HEK293 (cell line): ENCODE measurements around the gene HELQ.

Experiments
- CTCF ChIA-PET: fragments of 350-600 bp; formaldehyde crosslinking; extraction: SDS; loops from one replicate; lab custom pipeline; 2021; ENCODE audit warnings: antibody characterized with exemption; lab: Yijun Ruan, JAX
- POLR2A ChIA-PET: fragments of 300-600 bp; formaldehyde crosslinking; extraction: SDS; loops from one replicate; lab custom pipeline; 2020; ENCODE audit warnings: antibody characterized with exemption, inconsistent platforms; lab: Yijun Ruan, JAX
- H3K27ac ChIP-seq: fragments of 200-500 bp; sonication (Bioruptor generic); 2 replicates; pipeline ENCODE4 v1.5.1; 2014; ENCODE audit warnings: low read depth, low read length, control low read depth, inconsistent platforms; ENCODE audit errors: extremely low read depth
- H3K36me3 ChIP-seq, 2 experiments: fragments of 200-500 bp in 1 of 2; sonication (Bioruptor generic) in 1 of 2; 1 replicate in 1 of 2; 2 replicates in 1 of 2; pipeline ENCODE4 v1.5.1; 2014 to 2017; ENCODE audit warnings: inconsistent platforms in 2 of 2, low read length in 2 of 2; ENCODE audit not compliant: control insufficient read depth in 2 of 2, insufficient read depth in 1 of 2
- H3K4me1 ChIP-seq: fragments of 200-500 bp; sonication (Bioruptor generic); 2 replicates; pipeline ENCODE4 v1.5.1; 2014; ENCODE audit warnings: mild to moderate bottlenecking, low read length, inconsistent platforms; ENCODE audit not compliant: control insufficient read depth, insufficient read depth
- H3K4me3 ChIP-seq: 2 replicates; pipeline ENCODE4 v1.5.1; 2011; ENCODE audit warnings: low read depth, mild to moderate bottlenecking, control low read depth, low read length, moderate library complexity
- H3K9me3 ChIP-seq: fragments of 200-500 bp; sonication (Bioruptor generic); 2 replicates; pipeline ENCODE4 v1.5.1; 2014; ENCODE audit warnings: low read depth, low read length, inconsistent platforms; ENCODE audit not compliant: control insufficient read depth, insufficient read depth
- KLF7 ChIP-seq: fragments of 450-650 bp; formaldehyde crosslinking; IDR thresholded peaks from 2 replicates; pipeline ENCODE4 v1.5.1; 2016; ENCODE audit warnings: missing biosample characterization, missing genetic modification characterization, borderline replicate concordance
- OSR2 ChIP-seq: fragments of 450-650 bp; formaldehyde crosslinking; IDR thresholded peaks from 2 replicates; pipeline ENCODE4 v1.5.1; 2016; ENCODE audit warnings: missing biosample characterization, missing genetic modification characterization
- SCRT1 ChIP-seq: fragments of 450-650 bp; formaldehyde crosslinking; IDR thresholded peaks from 2 replicates; pipeline ENCODE4 v1.5.1; 2016; ENCODE audit warnings: missing biosample characterization, missing genetic modification characterization, borderline replicate concordance
- SCRT2 ChIP-seq: fragments of 450-650 bp; formaldehyde crosslinking; IDR thresholded peaks from 2 replicates; pipeline ENCODE4 v1.5.1; 2016; ENCODE audit warnings: missing biosample characterization, missing genetic modification characterization
- TRIM28 ChIP-seq: IDR thresholded peaks from 2 replicates; pipeline ENCODE4 v1.6.1; 2011; ENCODE audit warnings: low read length, control low read depth, borderline replicate concordance
- ZBTB8A ChIP-seq: fragments of 450-650 bp; formaldehyde crosslinking; IDR thresholded peaks from 2 replicates; pipeline ENCODE4 v1.5.1; 2016; ENCODE audit warnings: missing biosample characterization, missing genetic modification characterization
- ZFP69B ChIP-seq: fragments of 450-650 bp; formaldehyde crosslinking; IDR thresholded peaks from 2 replicates; pipeline ENCODE4 v1.5.1; 2016; ENCODE audit warnings: missing biosample characterization, missing genetic modification characterization
- ZNF10 ChIP-seq: fragments of 450-650 bp; formaldehyde crosslinking; IDR thresholded peaks from 2 replicates; pipeline ENCODE4 v1.5.1; 2017; ENCODE audit warnings: missing biosample characterization, missing genetic modification characterization
- ZNF112 ChIP-seq: fragments of 450-650 bp; formaldehyde crosslinking; IDR thresholded peaks from 2 replicates; pipeline ENCODE4 v1.5.0; 2017; ENCODE audit warnings: missing biosample characterization, missing genetic modification characterization
- ZNF133 ChIP-seq: fragments of 450-650 bp; formaldehyde crosslinking; IDR thresholded peaks from 2 replicates; pipeline ENCODE4 v1.5.1; 2016; ENCODE audit warnings: missing biosample characterization, missing genetic modification characterization
- ZNF169 ChIP-seq: fragments of 450-650 bp; formaldehyde crosslinking; IDR thresholded peaks from 2 replicates; pipeline ENCODE4 v1.5.1; 2016; ENCODE audit warnings: missing biosample characterization, missing genetic modification characterization
- ZNF175 ChIP-seq: fragments of 450-650 bp; formaldehyde crosslinking; IDR thresholded peaks from 2 replicates; pipeline ENCODE4 v1.5.1; 2016; ENCODE audit warnings: missing biosample characterization, missing genetic modification characterization
- ZNF2 ChIP-seq: fragments of 450-650 bp; formaldehyde crosslinking; IDR thresholded peaks from 2 replicates; pipeline ENCODE4 v1.5.1; 2016; ENCODE audit warnings: missing biosample characterization, missing genetic modification characterization
- ZNF202 ChIP-seq: fragments of 450-650 bp; formaldehyde crosslinking; IDR thresholded peaks from 2 replicates; pipeline ENCODE4 v1.5.1; 2016; ENCODE audit warnings: missing biosample characterization, missing genetic modification characterization, borderline replicate concordance
- ZNF394 ChIP-seq: fragments of 450-650 bp; formaldehyde crosslinking; IDR thresholded peaks from 2 replicates; pipeline ENCODE4 v1.5.1; 2016; ENCODE audit warnings: missing biosample characterization, missing genetic modification characterization, mild to moderate bottlenecking, moderate library complexity, borderline replicate concordance
- ZNF585B ChIP-seq: fragments of 450-650 bp; formaldehyde crosslinking; IDR thresholded peaks from 2 replicates; pipeline ENCODE4 v1.5.1; 2016; ENCODE audit warnings: missing biosample characterization, missing genetic modification characterization
- ZNF623 ChIP-seq: fragments of 450-650 bp; formaldehyde crosslinking; IDR thresholded peaks from 2 replicates; pipeline ENCODE4 v1.5.1; 2016; ENCODE audit warnings: missing biosample characterization, missing genetic modification characterization
- ZNF654 ChIP-seq: fragments of 450-650 bp; formaldehyde crosslinking; IDR thresholded peaks from 2 replicates; pipeline ENCODE4 v1.5.1; 2016; ENCODE audit warnings: low read depth, missing biosample characterization, missing genetic modification characterization
- ZNF768 ChIP-seq: fragments of 450-650 bp; formaldehyde crosslinking; IDR thresholded peaks from 2 replicates; pipeline ENCODE4 v1.5.1; 2018; ENCODE audit warnings: missing biosample characterization, mild to moderate bottlenecking, missing genetic modification characterization
- TF ChIP-seq, protein P1 (sequence below): fragments of 450-650 bp; formaldehyde crosslinking; IDR thresholded peaks from 2 replicates; pipeline ENCODE4 v1.5.1; 2016; ENCODE audit warnings: missing biosample characterization, missing genetic modification characterization
- TF ChIP-seq, protein P2 (sequence below): fragments of 450-650 bp; formaldehyde crosslinking; IDR thresholded peaks from 2 replicates; pipeline ENCODE4 v1.5.1; 2017; ENCODE audit warnings: missing biosample characterization, mild to moderate bottlenecking, missing genetic modification characterization, moderate library complexity
- TF ChIP-seq, protein P3 (sequence below): fragments of 450-650 bp; formaldehyde crosslinking; IDR thresholded peaks from 2 replicates; pipeline ENCODE4 v1.5.1; 2016; ENCODE audit warnings: missing biosample characterization, missing genetic modification characterization
- TF ChIP-seq, protein P4 (sequence below): fragments of 450-650 bp; formaldehyde crosslinking; IDR thresholded peaks from 2 replicates; pipeline ENCODE4 v1.5.0; 2017; ENCODE audit warnings: missing biosample characterization, missing genetic modification characterization, borderline replicate concordance
- TF ChIP-seq, protein P5 (sequence below): fragments of 450-650 bp; formaldehyde crosslinking; IDR thresholded peaks from 2 replicates; pipeline ENCODE4 v1.5.1; 2016; ENCODE audit warnings: missing biosample characterization, missing genetic modification characterization

The HELQ gene

DNA sequence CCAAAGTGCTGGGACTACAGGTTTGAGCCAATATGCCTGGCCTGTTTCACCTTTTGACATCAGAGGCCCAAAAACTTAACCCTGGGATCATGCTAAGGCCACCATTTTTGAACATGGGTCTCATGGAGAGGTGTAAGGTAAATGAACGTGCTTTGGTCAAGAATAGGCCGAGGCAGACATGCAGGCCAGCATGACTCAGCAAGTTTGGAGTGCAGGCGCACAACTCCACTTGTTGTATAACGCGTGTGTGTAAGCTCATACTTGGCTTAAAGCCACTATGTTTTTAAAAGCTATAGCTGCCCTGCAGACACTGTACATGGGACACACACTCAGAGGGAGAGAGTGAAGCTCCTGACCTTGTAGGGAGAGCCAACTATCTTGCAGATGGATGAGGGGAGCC, 77.2 kb downstream of the HELQ start (continued):
- TF ChIP-seq, protein P1, sequence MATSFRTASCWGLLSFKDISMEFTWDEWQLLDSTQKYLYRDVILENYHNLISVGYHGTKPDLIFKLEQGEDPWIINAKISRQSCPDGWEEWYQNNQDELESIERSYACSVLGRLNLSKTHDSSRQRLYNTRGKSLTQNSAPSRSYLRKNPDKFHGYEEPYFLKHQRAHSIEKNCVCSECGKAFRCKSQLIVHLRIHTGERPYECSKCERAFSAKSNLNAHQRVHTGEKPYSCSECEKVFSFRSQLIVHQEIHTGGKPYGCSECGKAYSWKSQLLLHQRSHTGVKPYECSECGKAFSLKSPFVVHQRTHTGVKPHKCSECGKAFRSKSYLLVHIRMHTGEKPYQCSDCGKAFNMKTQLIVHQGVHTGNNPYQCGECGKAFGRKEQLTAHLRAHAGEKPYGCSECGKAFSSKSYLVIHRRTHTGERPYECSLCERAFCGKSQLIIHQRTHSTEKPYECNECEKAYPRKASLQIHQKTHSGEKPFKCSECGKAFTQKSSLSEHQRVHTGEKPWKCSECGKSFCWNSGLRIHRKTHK (tag by site-specific recombination), result peak; percentile 60
- TF ChIP-seq ZNF112 (tag by site-specific recombination), result 0 out of 2 replicates have a peak, but pooled peaks have one; percentile 17
- TF ChIP-seq ZNF175, result no peak
- TF ChIP-seq TRIM28, result peak; percentile 98; the same call in 1 of the 2 replicates
- TF ChIP-seq OSR2 (tag by site-specific recombination), result no peak
- peak; percentile 87 for TF ChIP-seq SCRT2 (tag by site-specific recombination)
- TF ChIP-seq ZNF585B (tag by site-specific recombination), result peak; percentile 21; the same call in 1 of the 2 replicates

DNA sequence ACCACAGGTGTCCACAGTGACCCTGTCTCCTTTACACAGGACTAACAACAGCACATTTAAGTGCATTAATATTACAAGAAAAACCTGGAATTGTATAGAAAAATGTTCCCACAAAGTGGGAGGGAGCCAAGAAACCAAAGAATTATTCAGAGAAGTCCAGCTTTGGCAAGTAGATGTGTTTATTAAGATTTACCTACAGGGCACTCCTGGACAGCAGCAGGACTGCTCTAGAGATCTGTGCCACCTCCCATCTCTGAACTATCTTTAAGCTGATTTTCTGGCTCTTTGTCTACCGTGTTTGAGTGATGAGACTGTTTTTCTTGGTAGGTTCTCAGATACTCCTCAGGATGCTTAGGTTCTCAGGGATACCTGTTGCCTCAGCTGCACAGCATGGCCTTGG, 82.7 kb downstream of the HELQ start:
- Histone ChIP-seq H3K27ac (no peak overlapping the region), H3K9me3 (no peaks in the 10 kb centered on the region), H3K4me3 (no peak overlapping the region), H3K4me1 (no peaks in the 10 kb centered on the region), H3K36me3 (no peaks in the 10 kb centered on the region)
- ChIA-PET POLR2A (no interaction called here), CTCF (interaction anchor here (0.9 kb wide), 1 partner anchor 10 kb away, joined by 3 read pairs; no protein-coding TSS in a partner anchor)
- TF ChIP-seq, protein P2, sequence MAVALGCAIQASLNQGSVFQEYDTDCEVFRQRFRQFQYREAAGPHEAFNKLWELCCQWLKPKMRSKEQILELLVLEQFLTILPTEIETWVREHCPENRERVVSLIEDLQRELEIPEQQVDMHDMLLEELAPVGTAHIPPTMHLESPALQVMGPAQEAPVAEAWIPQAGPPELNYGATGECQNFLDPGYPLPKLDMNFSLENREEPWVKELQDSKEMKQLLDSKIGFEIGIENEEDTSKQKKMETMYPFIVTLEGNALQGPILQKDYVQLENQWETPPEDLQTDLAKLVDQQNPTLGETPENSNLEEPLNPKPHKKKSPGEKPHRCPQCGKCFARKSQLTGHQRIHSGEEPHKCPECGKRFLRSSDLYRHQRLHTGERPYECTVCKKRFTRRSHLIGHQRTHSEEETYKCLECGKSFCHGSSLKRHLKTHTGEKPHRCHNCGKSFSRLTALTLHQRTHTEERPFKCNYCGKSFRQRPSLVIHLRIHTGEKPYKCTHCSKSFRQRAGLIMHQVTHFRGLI (tag by site-specific recombination), result no peak
- TF ChIP-seq ZNF768 (tag by site-specific recombination), result no peak
- TF ChIP-seq SCRT2 (tag by site-specific recombination), result peak; percentile 64
- no peak for TF ChIP-seq ZNF623
- TF ChIP-seq ZFP69B (tag by site-specific recombination), result no peak
- TF ChIP-seq, protein P3, sequence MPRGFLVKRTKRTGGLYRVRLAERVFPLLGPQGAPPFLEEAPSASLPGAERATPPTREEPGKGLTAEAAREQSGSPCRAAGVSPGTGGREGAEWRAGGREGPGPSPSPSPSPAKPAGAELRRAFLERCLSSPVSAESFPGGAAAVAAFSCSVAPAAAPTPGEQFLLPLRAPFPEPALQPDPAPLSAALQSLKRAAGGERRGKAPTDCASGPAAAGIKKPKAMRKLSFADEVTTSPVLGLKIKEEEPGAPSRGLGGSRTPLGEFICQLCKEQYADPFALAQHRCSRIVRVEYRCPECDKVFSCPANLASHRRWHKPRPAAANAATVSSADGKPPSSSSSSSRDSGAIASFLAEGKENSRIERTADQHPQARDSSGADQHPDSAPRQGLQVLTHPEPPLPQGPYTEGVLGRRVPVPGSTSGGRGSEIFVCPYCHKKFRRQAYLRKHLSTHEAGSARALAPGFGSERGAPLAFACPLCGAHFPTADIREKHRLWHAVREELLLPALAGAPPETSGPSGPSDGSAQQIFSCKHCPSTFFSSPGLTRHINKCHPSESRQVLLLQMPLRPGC (tag by site-specific recombination), result no peak
- 0 out of 2 replicates have a peak, but pooled peaks have one; percentile 11 for TF ChIP-seq SCRT1 (tag by site-specific recombination)
- no peak for TF ChIP-seq ZNF2 (tag by site-specific recombination)

DNA sequence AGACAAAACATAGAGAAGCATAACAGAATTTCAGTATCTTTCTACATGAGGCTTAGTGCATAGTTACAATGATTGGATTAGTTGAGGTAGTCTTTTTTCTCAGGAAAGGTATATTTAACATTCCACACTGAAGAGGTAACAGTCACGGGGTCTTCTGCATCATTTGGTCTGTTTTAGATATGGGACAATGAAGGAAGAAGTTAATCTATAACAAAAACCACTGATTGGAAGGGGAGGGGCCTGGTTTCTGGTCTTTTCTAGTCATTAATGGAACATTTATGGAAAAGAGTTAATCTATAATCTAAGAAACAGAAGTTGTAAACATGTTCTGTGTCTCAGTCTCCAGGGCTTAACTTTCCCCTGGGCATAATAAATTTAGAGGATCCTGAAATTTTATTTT, 83.7 kb downstream of the HELQ start:
- POLR2A ChIA-PET, result no interaction called here
- Histone ChIP-seq H3K36me3 (no peaks in the 10 kb centered on the region), H3K9me3 (no peaks in the 10 kb centered on the region)
- TF ChIP-seq, protein P4, sequence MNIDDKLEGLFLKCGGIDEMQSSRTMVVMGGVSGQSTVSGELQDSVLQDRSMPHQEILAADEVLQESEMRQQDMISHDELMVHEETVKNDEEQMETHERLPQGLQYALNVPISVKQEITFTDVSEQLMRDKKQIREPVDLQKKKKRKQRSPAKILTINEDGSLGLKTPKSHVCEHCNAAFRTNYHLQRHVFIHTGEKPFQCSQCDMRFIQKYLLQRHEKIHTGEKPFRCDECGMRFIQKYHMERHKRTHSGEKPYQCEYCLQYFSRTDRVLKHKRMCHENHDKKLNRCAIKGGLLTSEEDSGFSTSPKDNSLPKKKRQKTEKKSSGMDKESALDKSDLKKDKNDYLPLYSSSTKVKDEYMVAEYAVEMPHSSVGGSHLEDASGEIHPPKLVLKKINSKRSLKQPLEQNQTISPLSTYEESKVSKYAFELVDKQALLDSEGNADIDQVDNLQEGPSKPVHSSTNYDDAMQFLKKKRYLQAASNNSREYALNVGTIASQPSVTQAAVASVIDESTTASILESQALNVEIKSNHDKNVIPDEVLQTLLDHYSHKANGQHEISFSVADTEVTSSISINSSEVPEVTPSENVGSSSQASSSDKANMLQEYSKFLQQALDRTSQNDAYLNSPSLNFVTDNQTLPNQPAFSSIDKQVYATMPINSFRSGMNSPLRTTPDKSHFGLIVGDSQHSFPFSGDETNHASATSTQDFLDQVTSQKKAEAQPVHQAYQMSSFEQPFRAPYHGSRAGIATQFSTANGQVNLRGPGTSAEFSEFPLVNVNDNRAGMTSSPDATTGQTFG (tag by site-specific recombination), result no peak
- TF ChIP-seq ZNF202 (tag by site-specific recombination) (no peak), ZNF169 (no peak), ZNF10 (tag by site-specific recombination) (no peak), ZNF654 (no peak), ZBTB8A (no peak), ZNF133 (no peak), KLF7 (tag by site-specific recombination) (no peak), ZNF394 (tag by site-specific recombination) (no peak)
- TF ChIP-seq, protein P5, sequence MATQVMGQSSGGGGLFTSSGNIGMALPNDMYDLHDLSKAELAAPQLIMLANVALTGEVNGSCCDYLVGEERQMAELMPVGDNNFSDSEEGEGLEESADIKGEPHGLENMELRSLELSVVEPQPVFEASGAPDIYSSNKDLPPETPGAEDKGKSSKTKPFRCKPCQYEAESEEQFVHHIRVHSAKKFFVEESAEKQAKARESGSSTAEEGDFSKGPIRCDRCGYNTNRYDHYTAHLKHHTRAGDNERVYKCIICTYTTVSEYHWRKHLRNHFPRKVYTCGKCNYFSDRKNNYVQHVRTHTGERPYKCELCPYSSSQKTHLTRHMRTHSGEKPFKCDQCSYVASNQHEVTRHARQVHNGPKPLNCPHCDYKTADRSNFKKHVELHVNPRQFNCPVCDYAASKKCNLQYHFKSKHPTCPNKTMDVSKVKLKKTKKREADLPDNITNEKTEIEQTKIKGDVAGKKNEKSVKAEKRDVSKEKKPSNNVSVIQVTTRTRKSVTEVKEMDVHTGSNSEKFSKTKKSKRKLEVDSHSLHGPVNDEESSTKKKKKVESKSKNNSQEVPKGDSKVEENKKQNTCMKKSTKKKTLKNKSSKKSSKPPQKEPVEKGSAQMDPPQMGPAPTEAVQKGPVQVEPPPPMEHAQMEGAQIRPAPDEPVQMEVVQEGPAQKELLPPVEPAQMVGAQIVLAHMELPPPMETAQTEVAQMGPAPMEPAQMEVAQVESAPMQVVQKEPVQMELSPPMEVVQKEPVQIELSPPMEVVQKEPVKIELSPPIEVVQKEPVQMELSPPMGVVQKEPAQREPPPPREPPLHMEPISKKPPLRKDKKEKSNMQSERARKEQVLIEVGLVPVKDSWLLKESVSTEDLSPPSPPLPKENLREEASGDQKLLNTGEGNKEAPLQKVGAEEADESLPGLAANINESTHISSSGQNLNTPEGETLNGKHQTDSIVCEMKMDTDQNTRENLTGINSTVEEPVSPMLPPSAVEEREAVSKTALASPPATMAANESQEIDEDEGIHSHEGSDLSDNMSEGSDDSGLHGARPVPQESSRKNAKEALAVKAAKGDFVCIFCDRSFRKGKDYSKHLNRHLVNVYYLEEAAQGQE (tag by site-specific recombination), result no peak

More for the DNA sequence above, 83.7 kb downstream of the HELQ start:
- no peaks in the 10 kb centered on the region for H3K4me1 ChIP-seq
- CTCF ChIA-PET, result interaction anchor here (0.6 kb wide), 1 partner anchor 21 kb away, joined by 3 read pairs; no protein-coding TSS in a partner anchor
- H3K27ac ChIP-seq, result no peak overlapping the region
- no peak overlapping the region for H3K4me3 ChIP-seq
